Stimulated activated CD8-positive, alpha-beta memory T cell treated with anti-CD3 and anti-CD28 coated beads, Interleukin-2, amount 100 ng/mL, for 1 hour (primary cell): ENCODE results near the gene SLC51B.
"Not testable (repeated sequence)": the region's sequence is repeated elsewhere in the genome, so short reads cannot be mapped to it uniquely, and the experiment has no call there.

ENCODE experiments used
- DNase-seq, 2 donors: peaks; one replicate each; pipeline ENCODE4 v3.0.0-alpha.2; 2020; ENCODE audit warnings: low read depth in 2 of 2

Gene SLC51B

DNA sequence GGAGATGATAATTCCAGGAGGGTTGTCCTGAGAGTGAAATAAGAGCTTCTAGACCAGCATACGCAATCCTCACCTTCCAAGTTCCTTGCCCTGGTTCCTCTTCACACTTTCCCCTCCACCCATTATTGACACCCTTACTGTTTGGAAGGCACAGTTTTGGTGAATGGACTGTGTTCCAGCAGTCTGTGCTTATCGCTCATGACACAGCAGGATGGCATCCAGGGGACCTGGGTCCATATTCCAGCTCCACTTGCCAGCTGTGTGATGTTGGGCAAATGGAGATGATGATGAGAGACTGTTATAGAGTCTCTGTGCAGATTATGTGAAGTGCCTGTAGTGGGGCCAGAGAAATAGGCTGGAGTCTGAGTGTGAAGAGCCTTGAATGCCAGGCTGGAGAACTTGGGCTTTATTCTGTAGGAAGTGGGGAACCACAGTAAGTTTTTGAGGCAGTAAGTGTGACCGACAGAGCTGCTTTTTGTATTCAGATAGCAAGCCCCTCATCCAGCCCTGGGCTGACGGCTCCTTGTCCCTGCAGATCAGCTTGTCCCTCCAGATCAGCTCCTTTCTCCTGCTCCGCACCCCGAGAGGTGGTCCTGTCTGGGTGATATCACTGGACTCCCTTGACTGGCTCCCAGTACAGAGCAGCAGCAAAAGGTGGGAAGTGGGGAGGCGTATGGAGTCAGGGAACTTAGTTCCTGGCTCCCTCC lies 39.5 kb downstream of the SLC51B start:
- DNase-seq = no peak

DNA sequence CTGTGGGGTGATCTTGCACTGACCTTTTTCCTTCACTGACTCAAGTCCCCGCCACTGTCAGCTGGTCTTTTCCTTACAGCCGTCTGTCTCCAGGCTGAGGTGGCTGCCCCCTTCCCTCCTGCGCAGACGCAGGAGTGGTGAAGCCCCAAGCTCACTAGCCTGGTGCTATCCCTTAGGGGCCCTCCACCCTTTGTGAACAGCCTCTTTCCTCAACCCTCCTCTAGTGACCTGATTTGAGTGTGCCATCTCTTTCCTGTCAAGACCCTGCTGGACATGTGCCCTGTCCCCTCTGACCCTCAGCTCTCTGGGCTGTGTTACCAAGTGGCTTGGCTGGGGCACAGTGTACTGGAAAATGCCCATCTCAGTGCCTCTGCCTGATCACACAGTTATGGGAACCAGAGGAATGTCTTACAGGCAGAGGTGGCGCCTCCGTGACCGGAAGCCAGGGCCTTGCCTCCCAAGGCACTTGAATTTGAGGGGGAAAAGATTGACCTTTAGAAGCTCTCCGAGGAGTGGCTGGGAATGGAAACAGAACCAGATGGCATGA lies 40.1 kb downstream of the SLC51B start:
- no peak for DNase-seq

DNA sequence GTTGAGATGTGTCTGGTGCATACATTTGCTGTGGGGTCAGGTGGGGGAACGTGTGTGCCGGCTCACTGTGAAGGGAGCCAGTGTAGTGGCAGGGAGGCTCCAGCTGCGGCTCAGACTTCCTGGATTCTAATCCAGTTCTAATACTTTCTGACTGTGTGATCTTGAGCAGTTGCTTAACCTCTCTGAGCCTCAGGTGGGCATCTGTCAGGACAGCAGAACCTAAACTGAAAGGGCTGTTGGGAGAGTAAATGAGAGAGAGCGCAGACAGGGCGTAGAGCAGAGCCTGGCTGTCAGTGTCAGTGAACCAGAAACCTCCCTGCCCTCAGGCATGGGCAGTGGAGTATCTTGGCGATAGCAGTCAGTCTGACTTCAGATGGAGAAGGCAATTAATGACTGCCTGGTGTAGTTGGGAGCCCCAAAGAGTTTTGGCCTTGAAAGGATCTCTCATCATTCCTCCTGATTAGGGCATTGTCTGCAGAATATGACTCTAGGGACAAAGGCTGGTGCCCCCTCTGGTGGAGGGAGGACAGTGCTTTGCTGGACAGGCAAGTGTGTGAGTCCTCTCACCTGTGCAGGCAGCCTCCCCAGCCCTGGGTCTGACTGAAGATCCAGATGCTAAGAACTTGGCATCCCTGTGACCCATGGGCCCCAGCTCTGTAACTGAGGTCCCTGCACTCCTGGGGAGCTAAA lies 40.9 kb downstream of the SLC51B start:
- no peak for DNase-seq

DNA sequence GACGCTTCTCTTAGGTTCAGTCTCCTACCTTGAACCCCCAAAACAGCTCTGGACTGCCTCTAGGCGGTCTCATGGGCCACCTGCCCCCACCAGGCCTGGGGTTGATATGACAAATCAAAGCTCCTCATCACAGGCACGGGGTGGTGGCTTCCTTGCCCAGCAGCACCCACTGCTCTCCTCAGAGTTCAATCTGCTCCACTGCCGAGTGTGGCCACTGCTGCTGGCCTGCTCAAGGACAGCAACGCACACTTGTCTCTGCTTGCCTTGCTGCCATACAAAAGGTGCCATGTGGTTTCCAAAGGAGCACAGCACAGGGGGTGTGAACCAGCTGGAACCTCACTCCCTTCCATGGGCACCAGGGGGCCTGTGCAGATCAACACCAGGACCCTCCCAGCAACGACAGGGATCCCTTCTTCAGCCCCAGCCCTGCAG lies 41.5 kb downstream of the SLC51B start:
- no peak for DNase-seq

DNA sequence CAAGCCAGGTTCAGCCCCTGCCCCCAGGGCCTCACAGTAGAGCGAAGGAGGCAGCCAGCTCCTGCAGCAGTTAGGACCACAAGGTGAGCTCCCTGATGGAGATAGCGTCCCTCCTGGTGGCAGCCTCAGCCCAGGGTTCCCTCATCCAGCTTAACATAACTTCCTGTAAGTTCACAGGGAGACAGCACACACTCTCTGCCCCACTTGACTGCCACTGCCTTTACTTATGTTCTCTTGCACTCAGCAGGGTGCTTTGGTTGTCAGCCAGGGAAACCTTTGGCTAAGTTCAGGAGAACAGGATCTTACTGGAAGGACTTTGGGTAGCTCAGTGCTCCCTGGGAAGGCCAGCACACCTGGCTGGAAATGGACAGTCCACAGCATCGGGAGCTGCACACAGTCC lies 42.2 kb downstream of the SLC51B start:
- no peak for DNase-seq

DNA sequence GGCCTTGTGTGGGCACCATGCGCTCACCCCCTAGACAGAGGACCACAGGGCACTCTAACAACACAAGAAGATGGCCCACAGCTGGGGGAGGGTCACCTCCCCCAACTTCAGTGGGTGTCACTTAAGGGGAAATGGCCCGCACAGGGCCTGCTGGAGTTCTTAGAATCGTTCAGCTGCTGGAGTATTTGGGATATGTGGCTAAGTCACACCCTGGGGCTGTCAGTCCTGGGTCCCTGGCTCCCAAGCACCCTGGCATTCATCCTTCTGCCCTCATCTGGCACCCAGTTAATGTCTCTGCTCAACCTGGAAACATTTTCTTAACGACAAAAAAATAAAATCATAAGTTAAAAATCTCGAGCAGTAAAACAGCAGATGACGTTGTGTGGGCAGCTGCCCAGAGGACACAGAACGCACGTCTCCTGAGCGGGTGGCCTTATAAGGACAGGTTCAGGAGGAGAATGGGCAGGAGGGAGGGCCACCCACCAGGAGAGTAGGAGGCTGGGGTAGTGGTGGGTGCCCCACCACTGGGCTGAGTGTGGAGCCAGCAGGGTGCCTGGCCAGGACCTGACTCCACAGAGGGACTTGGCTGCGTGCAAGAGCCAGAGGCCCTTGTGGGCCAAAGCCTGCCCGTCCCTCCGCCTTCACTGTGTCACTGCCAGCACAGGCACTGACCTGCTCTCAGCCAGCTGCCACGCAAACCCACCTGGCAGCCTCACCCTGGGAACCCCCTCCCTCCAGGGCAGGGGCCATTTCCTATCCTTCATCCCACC lies 42.9 kb downstream of the SLC51B start:
- DNase-seq = no peak

DNA sequence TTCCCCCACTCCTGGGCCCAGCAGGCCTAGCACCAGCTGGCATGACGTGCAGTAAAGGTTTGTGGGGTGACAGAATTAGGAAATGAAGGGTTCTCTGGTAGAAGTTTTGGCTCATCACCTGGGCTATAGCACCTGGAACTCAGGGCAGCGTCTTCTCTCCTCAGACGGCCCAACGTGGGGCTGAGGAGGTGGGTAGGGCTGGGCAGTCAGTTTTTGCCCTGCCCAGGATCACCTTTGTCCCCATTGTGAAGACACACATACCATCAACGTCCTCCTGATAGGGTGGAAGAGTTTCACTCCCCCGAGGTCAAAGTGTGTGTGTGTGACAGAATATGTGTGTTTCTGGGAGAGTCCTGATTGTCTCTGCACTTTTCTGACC lies 43.4 kb downstream of the SLC51B start:
- DNase-seq = no peak

DNA sequence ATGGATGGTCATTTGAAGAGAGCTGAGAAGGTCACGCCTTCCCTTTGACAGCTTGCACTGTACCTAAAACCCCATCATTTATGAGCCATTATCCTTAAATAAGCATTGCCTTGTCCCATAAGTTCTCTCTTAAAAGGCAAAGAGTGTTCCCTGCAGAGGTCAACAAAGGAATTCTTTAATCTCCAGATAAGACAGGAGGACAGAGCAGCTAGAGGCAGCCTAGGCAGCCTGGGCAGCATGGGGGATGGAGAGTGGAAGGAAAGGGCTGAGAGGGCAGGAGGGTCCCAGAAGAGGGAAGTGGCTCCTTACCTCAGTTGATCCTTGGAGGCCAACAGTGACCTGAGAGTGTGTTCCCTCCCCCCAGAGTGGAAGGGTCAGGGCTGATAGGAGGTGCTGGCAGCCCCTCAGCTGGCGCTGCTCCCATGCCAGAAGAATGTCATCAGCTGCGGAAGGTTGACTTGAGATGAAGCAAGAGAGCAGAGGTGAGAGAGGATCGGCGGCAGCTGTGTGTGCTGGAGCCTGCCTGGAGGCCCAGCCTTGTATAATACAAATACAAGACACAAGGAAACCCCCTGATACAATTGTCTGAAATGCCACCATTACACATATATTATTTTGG lies 44.1 kb downstream of the SLC51B start:
- DNase-seq = no peak

DNA sequence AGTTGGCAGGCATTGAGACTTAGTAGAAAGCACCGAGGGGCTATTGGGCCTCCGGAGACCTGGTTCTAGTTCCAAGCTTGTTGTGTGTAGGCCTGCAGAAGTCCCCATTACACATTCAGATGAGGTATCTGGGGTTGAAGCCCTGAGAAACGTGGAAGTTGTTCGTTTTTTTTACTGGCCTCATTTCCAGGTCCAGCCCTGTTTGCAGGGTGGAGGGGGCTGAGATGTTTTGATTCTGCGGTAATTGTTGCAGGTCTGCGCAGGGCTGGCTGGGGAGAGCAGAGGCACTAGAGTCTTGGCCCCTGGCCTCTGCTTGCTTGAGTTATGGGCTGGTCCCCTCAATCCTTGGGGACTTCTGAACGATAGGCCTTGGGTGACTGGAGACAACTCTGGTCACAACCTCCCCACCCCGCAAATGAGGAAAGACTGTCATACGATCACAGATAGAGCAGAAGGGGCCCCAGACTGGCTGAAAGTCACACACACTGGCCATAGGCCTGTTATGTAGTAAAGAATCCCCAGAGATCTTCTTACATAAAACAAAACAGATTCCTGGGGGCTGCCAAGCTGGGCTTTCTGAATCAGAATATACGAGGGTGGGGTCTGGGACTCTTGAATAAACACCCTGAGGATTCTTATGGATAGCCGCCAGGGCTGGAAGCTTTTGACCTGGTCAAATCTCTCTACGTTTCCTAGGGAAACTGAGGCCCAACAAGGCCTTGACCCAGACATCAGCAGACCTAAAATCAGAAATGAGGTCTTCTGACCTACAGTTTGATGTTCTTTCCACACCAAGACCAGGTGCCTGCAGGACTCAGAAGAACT lies 47.0 kb downstream of the SLC51B start:
- no peak for DNase-seq

DNA sequence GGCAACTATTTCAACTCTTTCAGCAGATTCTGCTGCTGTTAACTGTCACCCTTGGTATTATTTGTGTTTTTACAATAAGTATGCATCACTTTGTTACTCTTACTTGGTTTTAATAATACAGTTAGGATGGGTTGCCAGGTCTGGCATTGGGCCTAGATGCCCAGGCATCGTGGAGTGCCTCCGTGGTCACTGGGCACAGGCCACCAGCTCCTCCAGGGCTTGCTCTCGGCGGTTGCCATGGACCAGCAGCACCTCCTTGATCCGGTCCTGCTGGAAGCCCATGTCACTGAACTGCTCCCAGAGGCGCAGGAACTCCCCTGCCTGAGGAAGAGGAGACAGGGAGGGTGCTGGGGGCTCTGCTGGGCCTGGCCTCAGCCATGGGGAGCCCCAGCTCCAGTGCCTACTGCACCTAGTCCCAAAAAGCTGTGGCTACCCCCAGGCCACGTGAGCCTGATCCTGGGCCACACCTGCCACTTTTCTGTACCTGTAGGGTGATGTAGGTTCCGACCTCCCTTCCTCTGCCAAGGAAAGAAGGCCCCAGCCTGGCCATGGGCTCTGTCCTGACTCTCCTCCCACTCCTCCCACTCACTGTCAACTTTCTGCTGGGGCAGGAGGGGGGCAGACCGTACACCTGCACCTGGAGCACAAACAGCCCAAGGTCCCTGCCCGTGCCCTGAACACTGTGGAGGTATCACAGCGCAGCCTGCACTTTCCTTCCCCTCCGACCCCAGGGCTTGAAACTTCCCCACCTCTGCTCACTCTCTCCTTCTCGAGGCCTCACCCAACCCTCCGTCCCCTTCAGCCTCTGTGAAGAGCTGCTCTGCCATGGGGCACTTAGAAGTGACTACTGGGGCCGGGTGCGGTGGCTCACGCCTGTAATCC lies 48.0 kb downstream of the SLC51B start:
- DNase-seq = no peak

DNA sequence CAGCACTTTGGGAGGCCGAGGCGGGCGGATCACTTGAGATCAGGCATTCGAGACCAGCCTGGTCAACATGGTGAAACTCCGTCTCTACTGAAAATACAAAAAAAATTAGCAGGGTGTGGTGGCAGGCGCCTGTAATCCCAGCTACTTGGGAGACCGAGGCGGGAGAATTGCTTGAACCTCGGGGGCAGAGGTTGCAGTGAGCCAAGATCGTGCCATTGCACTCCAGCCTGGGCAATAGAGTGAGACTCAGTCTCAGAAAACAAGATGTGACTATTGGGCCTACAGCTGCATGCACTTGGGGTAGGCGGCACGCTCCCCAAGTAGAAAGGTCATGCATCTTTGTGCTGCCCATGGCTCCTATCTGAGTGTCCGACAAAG lies 48.6 kb downstream of the SLC51B start:
- not testable (repeated sequence) for DNase-seq

DNA sequence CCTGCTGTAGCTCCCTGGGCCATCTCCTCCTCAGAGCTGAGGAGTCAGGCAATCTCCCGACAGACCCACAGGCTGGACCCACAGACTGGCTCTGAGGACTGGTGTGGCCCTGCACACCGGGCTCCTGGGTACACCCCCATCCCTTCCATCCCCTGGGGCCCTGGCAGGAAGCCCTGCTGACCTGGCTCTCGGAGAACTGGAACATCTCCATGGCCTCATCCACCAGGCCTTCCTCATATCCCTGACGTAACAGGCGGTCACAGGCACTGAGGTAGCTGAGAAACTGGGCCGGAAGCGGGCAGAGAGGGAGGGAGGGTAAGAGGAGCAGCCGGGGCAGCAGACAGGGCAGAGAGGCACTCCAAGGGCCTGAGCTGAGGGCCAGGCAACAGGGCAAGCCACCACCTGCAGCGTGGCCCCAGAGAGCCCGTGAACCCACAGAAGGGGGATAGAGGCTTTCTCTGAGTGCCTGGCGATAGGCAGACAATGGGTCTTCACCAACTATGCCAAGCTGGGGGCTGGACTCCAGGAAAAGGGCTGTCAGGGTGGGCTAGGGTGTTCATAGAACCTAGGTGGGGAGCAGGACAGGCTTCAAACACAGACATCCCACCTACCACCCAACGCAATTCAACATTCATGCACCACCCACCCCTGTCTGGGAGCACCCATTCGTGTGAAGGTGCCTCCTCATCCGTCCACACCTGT lies 49.3 kb downstream of the SLC51B start:
- no peak for DNase-seq

DNA sequence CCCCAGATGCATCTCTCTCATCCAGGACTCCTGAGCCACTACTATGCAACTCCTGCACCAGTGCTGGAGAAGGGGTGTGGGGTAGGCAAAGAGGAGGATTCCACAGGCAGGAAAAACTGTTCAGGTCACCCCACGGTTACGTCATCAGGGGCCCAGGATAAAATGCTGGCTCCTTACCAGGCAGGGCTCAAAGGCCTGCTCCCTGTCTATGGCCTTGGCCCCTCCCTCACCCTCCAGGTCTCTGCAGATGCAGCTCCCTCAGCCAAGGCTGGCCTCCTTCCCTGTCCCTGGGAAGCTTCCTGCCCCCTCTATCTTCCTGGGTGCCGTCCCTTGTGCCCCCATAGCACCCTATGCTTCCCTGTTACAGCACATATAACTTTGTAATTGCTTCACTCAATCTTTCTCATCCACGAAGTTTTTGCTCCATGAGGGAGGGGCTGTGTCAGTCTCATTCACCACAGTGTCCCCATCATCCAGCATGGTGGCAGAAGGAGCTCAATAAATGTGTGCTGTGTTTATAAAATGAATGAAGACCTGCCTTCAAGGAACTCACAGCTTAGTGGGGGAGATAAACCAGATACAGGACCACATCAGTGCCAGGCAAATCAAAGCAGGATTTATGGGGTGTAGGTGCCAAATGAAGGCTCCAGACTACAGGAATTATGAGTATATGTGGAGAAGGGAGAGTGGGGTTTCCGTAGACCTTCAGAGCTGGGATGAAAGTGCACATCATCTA lies 50.0 kb downstream of the SLC51B start:
- no peak for DNase-seq

DNA sequence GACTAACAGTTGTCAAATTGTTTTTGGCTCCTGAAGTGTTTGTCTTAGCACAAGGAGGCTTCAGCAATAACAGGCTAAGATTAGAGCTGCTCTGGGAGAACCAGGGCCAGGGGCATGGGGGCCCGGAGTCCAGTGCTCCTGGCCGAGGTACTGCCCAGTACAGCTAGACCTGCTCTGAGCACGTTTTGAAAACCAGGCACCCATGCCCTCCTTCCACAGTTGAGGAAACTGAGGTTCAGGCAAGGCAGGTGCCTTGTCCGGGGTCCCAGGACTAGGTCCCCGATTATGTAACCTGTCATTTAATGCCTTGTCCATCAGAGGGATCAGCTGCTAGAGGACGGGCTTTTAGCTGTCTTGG lies 50.5 kb downstream of the SLC51B start:
- DNase-seq = no peak

DNA sequence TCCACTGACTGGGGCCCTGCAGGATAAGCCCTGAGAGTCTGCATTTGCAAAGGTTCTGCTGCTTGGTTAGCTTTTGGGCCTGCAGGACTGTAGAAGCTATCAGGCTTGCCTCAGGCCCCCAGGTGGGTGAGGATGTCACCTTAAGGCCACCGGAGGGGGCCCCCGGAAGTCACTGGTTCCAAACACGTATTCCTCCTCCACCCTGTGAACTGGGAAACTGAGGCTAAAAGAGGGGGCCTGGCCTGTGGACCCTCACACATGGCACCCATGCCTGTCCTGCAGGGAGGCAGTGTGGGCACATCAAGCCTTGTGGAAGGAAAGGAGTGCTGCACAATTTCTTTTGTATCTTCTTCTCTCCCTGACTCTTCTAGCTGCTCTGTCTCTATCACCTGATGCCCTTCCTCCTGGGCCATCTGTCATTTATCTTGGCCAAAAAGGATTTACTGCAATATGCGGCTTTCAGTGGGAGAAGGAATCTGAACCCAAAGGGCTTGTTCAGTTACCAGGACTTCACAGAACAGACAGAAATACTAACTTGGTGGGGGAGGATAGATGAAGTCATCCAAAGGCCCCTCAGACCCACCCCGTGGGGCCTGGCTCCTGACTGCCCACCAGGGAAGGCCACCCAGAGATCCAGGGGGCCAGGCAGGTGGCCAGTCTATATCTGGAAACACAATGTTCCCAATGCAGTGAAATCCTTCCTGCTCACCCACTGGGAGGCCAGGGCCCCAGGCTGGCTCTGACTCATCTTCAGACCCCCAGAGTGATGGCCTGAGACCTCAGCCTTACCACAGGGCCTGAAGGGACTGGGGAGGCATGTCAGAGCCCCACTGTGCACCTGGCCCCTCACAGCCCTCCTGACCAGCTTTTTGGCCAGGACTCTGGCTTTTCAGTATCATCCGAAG lies 51.5 kb downstream of the SLC51B start:
- DNase-seq = no peak

DNA sequence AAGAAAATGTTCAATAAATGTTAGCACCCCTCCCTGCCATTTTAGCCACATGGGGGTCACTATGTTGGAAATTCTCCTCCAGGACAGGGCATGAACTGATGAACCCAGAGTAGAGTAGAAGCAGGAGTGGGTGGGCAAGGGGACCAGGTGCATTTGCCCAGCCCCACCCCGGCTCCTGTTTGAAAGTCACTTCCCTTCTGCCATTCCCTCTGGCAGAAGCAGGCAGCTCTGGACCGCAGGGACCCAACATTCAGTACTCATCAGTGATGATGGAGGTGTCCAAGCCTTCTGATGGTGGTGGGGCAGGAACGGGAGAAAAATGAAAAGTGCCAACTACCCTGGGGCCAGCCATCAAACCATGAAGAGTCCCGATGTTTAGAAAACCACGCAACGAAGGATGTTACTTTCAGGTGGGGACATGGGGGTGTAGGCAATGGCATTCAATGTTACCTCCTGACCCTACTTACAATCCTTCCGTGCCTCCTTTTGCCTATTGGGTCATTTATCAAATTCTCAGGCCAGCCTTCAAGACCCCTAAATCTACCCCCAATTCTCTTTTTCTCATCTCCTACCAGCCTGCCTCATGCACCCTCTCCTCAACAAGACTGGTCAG lies 52.6 kb downstream of the SLC51B start:
- no peak for DNase-seq

DNA sequence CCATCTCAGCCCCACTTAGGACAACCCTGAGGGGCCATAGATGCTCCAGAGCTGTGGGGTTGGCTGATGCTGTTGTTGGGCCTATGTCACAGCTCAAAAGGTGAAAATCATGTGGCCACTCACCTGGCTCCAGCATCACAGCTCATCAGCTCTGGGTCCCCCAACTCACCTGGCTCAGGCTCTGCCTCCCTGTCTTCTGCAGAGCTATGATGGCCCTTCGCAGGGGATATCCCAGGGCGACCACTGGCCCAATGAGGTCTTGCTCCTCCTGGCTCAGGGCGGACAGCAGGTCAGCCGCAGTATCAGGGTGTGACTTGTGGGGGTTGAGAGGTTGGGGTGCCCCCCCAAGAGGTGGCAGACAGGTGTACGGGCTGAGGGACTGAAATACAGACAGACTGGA lies 54.1 kb downstream of the SLC51B start:
- DNase-seq = no peak

DNA sequence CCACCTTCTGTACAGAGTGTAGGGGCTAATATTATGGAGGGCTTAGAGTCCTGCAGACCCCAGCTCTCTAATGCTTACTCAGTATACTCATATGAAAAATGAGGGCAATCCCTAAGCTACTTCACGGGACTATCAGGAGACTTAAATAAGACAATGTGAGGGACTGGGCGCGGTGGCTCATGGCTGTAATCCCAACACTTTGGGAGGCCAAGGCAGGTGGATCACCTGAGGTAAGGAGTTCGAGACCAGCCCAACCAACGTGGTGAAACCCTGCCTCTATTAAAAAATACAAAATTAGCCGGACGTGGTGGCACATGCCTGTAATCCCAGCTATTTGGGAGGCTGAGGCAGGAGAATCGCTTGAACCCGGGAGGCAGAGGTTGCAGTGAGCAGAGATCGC lies 54.6 kb downstream of the SLC51B start:
- not testable (repeated sequence) for DNase-seq
